Upper lobe of left lung (tissue), 4 donors: Measurements from ENCODE around the gene YARS2.
"Not testable (repeated sequence)": the region's sequence is repeated elsewhere in the genome, so short reads cannot be mapped to it uniquely, and the experiment has no call there.

ENCODE experiments used
- CTCF ChIP-seq, 6 experiments: fragments of 450-650 bp in 4 of 6; fragments of 200-600 bp in 2 of 6; sonication (generic) in 2 of 6; IDR thresholded peaks; one replicate each; pipeline ENCODE4 v1.5.1; 2016 to 2019; ENCODE audit warnings: antibody characterized with exemption in 6 of 6
- POLR2AphosphoS5 ChIP-seq, 2 donors: sonication (generic); formaldehyde crosslinking; IDR thresholded peaks; one replicate each; pipeline ENCODE4 v1.5.1; 2017; ENCODE audit warnings: antibody characterized with exemption in 2 of 2

GRCh38 chr12:32699437-32699836 lies 56.3 kb downstream of the YARS2 start:
- not testable (repeated sequence) for TF ChIP-seq CTCF, POLR2AphosphoS5 (IDR thresholded peaks at IDR 0.05)
